C4-2B (cell line): ENCODE results near the gene CD8A.

ENCODE experiments used
- H3K27ac ChIP-seq: fragments of 450-650 bp; 2 replicates; pipeline ENCODE4 v1.5.1; 2017
- CTCF ChIP-seq: fragments of 450-650 bp; conservative IDR thresholded peaks from 2 replicates; pipeline ENCODE4 v1.5.1; 2017; ENCODE audit warnings: mild to moderate bottlenecking
- ZFX ChIP-seq: fragments of 450-650 bp; IDR thresholded peaks from 2 replicates; pipeline ENCODE4 v1.6.1; 2017

Gene CD8A

GRCh38 chr2:86781363-86781762 lies 9.3 kb downstream of the CD8A start:
- TF ChIP-seq ZFX, result no peak
- no peak for TF ChIP-seq CTCF
- H3K27ac ChIP-seq, result no peak overlapping the region

GRCh38 chr2:86779971-86780370 lies 10.7 kb downstream of the CD8A start:
- H3K27ac ChIP-seq, result no peak overlapping the region
- TF ChIP-seq CTCF (no peak), ZFX (no peak)

GRCh38 chr2:86778957-86779356 lies 11.8 kb downstream of the CD8A start:
- TF ChIP-seq ZFX (no peak), CTCF (no peak)
- no peak overlapping the region for H3K27ac ChIP-seq

- no peak overlapping the region for H3K27ac ChIP-seq
- TF ChIP-seq CTCF, result no peak
- TF ChIP-seq ZFX, result no peak
Observed at GRCh38 chr2:86776532-86776931, 14.2 kb downstream of the CD8A start.

GRCh38 chr2:86775338-86775737 lies 15.4 kb downstream of the CD8A start:
- TF ChIP-seq ZFX (no peak), CTCF (no peak)
- no peak overlapping the region for H3K27ac ChIP-seq

- H3K27ac ChIP-seq, result no peak overlapping the region
- TF ChIP-seq ZFX, result no peak
- TF ChIP-seq CTCF, result no peak
Observed at GRCh38 chr2:86774862-86775261, 15.9 kb downstream of the CD8A start.

GRCh38 chr2:86772611-86773010 lies 18.1 kb downstream of the CD8A start:
- TF ChIP-seq CTCF (no peak), ZFX (no peak)
- H3K27ac ChIP-seq, result no peak overlapping the region
